ENCODE data around the gene CHST15.

Gene CHST15

DNA sequence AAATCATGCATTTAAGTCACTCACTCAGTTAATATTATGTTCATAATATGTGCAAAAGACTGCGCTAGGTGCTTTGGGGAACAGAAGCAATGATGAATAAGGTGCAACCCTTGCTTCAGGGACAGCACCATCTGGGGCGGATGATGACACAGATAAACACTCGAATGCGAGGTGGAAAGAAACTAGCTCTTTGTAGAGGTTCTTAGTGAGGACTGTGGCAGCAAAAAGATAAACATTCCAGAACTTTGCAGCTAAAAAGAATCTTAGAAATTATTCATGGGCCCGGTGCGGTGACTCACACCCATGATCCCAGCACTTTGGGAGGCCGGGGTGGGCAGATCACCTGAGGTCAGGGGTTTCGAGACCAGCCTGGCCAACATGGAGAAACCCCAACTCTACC is 29.8 kb upstream of the CHST15 start:
- intact Hi-C loops (cut with DNase I; ENCODE audit: low total_unique reads), result no loop called here
- Histone ChIP-seq H3K27me3 (no peaks in the 10 kb centered on the region), H3K9me3 (no peaks in the 10 kb centered on the region), H3K4me1 (peaks cover 0 to 6% (median 2%) of the 10 kb centered on the region in 4 donors), H3K27ac (no peak overlapping the region), H3K4me3 (no peak overlapping the region), H3K36me3 (no peaks in the 10 kb centered on the region)
- TF ChIP-seq, protein P1, sequence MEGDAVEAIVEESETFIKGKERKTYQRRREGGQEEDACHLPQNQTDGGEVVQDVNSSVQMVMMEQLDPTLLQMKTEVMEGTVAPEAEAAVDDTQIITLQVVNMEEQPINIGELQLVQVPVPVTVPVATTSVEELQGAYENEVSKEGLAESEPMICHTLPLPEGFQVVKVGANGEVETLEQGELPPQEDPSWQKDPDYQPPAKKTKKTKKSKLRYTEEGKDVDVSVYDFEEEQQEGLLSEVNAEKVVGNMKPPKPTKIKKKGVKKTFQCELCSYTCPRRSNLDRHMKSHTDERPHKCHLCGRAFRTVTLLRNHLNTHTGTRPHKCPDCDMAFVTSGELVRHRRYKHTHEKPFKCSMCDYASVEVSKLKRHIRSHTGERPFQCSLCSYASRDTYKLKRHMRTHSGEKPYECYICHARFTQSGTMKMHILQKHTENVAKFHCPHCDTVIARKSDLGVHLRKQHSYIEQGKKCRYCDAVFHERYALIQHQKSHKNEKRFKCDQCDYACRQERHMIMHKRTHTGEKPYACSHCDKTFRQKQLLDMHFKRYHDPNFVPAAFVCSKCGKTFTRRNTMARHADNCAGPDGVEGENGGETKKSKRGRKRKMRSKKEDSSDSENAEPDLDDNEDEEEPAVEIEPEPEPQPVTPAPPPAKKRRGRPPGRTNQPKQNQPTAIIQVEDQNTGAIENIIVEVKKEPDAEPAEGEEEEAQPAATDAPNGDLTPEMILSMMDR (IDR thresholded peaks at IDR 0.05), result no peak
- DNase-seq, result no peak

DNA sequence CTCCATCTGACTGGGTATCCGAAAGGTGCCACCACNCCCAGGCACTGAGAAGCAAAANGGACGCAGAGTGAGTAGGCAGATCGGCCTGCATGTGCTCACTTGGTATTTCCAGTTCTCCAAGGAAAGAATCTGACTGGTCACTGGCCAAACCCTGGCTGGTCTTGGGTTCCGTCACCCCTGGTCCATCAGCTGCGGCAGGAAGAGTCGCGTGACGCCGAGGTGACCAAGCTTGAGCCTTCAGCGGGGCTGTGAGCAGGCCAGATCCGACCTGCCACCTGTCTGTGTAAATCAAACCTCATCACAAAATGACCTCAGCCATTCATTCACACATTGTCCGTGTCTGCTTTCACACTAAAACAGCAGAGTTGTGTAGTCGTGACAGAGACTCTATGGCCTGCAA is 28.8 kb upstream of the CHST15 start:
- DNase-seq, result no peak
- Histone ChIP-seq H3K27me3 (no peaks in the 10 kb centered on the region), H3K9me3 (no peaks in the 10 kb centered on the region), H3K27ac (no peak overlapping the region), H3K4me3 (no peak overlapping the region), H3K4me1 (peaks cover 0 to 6% (median 2%) of the 10 kb centered on the region in 4 donors), H3K36me3 (no peaks in the 10 kb centered on the region)
- intact Hi-C loops (cut with DNase I; ENCODE audit: low total_unique reads), result no loop called here
- TF ChIP-seq, protein P1 (IDR thresholded peaks at IDR 0.05), result no peak

DNA sequence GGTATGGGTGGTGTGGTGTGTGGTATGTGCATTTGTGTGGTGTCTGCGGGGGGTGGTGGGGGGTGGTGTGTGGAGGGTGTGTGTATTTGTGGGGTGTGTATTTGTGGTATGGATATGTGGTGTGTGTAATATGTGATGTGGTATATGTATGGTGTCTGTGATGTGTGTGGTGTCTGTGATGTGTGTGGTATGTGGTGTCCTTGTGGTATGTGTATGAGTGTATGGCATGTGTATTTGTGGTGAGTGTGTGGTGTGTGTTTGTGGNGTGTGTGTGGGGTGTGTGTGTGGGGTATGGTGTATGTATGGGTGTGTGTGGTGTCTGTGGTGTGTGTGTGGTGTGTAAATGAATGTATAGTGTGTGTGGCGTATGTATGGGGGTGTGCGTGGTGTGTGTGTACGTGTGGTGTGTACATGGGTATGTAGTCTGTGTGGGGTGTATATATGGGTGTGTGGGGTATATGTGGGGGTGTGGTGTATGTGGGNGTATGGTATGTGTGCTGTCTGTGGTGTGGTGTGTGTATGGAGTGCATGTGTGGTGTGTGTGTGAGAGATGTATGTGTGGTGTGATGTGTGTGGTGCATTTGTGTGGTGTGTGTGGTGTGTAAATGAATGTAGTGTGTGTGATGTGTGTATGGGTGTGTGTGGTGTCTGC is 27.1 kb upstream of the CHST15 start:
- Histone ChIP-seq H3K27ac (no peak overlapping the region), H3K9me3 (no peaks in the 10 kb centered on the region), H3K4me1 (no peaks in the 10 kb centered on the region), H3K4me3 (no peak overlapping the region), H3K27me3 (no peaks in the 10 kb centered on the region), H3K36me3 (no peaks in the 10 kb centered on the region)
- TF ChIP-seq, protein P1 (IDR thresholded peaks at IDR 0.05), result no peak
- no peak for DNase-seq
- intact Hi-C loops (cut with DNase I; ENCODE audit: low total_unique reads), result no loop called here

DNA sequence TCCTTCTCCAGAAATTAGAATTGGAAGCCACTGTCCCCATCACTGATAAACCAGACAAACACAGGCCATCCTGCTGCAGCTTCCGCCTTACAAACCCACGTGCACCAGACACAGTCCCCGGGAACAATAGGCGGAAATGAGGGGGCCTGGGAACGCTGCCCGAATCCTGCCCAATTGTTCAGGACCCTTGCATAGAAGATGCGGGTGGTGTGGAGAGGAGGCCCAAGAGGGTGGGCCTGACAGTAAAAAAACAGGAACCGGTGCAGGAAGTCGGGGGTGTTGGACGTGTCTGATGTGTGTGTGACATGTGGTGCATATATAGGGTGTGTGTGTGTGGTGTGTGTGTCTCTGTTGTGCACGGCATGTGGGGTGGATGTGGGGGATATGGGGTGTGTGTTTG is 26.5 kb upstream of the CHST15 start:
- no peaks in the 10 kb centered on the region for H3K36me3 ChIP-seq
- no peaks in the 10 kb centered on the region for H3K27me3 ChIP-seq
- no peaks in the 10 kb centered on the region for H3K4me1 ChIP-seq
- intact Hi-C loops (cut with DNase I; ENCODE audit: low total_unique reads), result no loop called here
- no peak overlapping the region for H3K27ac ChIP-seq
- no peaks in the 10 kb centered on the region for H3K9me3 ChIP-seq
- DNase-seq, result peak in 1 of 2 donors; percentile 39
- no peak overlapping the region for H3K4me3 ChIP-seq
- TF ChIP-seq, protein P1 (IDR thresholded peaks at IDR 0.05), result no peak

DNA sequence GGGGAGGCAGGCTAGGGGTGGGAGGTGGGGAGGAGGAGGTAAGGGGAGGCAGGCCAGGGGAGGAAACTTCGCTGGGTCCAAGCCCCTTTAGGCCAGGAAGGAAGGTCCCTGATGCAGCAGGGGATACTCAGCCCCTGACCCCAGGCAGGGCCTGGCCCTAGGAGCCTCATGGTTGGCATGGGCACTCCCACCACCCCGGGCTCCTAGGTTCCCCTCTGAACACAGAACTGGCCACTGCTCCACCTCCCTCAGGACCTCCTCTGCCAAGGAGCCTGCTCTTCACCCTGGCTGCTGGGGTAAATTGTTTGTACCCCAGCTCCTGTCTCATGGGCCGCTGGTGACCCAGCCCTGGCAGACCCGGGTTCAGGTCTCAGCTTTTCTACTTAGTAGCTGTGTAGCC is 25.8 kb upstream of the CHST15 start:
- intact Hi-C loops (cut with DNase I; ENCODE audit: low total_unique reads), result no loop called here
- DNase-seq, result no peak
- Histone ChIP-seq H3K4me1 (no peaks in the 10 kb centered on the region), H3K9me3 (no peaks in the 10 kb centered on the region), H3K27me3 (no peaks in the 10 kb centered on the region), H3K27ac (no peak overlapping the region), H3K36me3 (no peaks in the 10 kb centered on the region), H3K4me3 (no peak overlapping the region)
- TF ChIP-seq, protein P1 (IDR thresholded peaks at IDR 0.05), result no peak

DNA sequence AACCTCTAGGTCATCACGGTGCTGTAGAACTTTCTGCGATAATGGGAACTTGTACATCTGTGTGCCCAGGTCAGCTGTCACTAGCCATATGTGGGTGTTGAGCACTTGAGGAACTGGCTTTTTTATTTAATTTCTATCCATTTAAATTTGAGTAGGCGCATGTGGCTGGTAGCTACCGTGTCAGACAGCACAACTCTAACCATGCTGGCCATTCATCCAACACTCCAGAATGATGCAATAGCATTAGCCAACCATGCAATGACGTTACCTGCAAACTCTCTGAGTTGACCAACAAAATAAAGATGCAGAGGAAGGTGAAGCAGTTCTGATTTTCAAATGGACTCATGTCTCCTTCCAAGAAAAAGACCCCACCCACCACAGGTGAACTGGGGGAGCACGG is 24.4 kb upstream of the CHST15 start:
- DNase-seq, result no peak
- intact Hi-C loops (cut with DNase I; ENCODE audit: low total_unique reads), result no loop called here
- H3K36me3 ChIP-seq, result no peaks in the 10 kb centered on the region
- no peak overlapping the region for H3K4me3 ChIP-seq
- H3K27ac ChIP-seq, result no peak overlapping the region
- H3K27me3 ChIP-seq, result no peaks in the 10 kb centered on the region
- H3K9me3 ChIP-seq, result no peaks in the 10 kb centered on the region
- no peaks in the 10 kb centered on the region for H3K4me1 ChIP-seq
- TF ChIP-seq, protein P1 (IDR thresholded peaks at IDR 0.05), result no peak
